Calu3 (cell line): ENCODE measurements around the gene PLXNA2. TPM values are rescaled to one million over a fixed set of nuclear protein-coding genes. Genes with fewer than 3 reads are reported as not detected.

ENCODE experiments used
- BruUV-seq: library from RNA; stranded (reverse); fragments of 400-500 nt; replicated peaks from 2 replicates; lab custom pipeline; 2021; lab: Mats Ljungman, UMichigan
- CTCF ChIA-PET: fragments of 300-600 bp; sonication (Branson Sonifier 250); formaldehyde crosslinking; loops from one replicate; lab custom pipeline; 2022; ENCODE audit warnings: antibody characterized with exemption; lab: Charles Lee
- DNase-seq: peaks from one replicate; pipeline ENCODE4 v3.0.0; 2022
- H3K27ac Mint-ChIP-seq: one replicate; pipeline ENCODE4 v1.8.0; 2022; ENCODE audit warnings: mixed read lengths; ENCODE audit not compliant: unreplicated experiment
- H3K27me3 Mint-ChIP-seq: one replicate; pipeline ENCODE4 v1.8.0; 2022; ENCODE audit warnings: mixed read lengths; ENCODE audit not compliant: unreplicated experiment
- H3K36me3 Mint-ChIP-seq: one replicate; pipeline ENCODE4 v1.8.0; 2022; ENCODE audit warnings: mild to moderate bottlenecking, moderate library complexity, mixed read lengths; ENCODE audit not compliant: insufficient read depth, unreplicated experiment
- H3K4me1 Mint-ChIP-seq: one replicate; pipeline ENCODE4 v1.8.0; 2022; ENCODE audit warnings: mild to moderate bottlenecking, low read depth, mixed read lengths; ENCODE audit not compliant: unreplicated experiment
- H3K4me3 Mint-ChIP-seq: one replicate; pipeline ENCODE4 v1.8.0; 2022; ENCODE audit warnings: mild to moderate bottlenecking, low read depth, moderate library complexity, mixed read lengths; ENCODE audit not compliant: unreplicated experiment
- H3K9me3 Mint-ChIP-seq: one replicate; pipeline ENCODE4 v1.8.0; 2022; ENCODE audit warnings: low read depth, mixed read lengths; ENCODE audit not compliant: unreplicated experiment
- intact Hi-C: fragments of 100-400 bp; cut with micrococcal nuclease; formaldehyde crosslinking; loops from one replicate; pipeline ENCODE4 v1.10.0; 2022; ENCODE audit not compliant: unreplicated experiment
- total RNA-seq: library from RNA; stranded (reverse); gene quantifications from 2 replicates; pipeline ENCODE4 v1.2.3, GENCODE V29; 2022
- TF ChIP-seq, protein P1 (sequence below): fragments of 200-600 bp; IDR thresholded peaks from one replicate; pipeline ENCODE4 v1.8.0; 2022; ENCODE audit warnings: antibody characterized with exemption; ENCODE audit not compliant: unreplicated experiment

PLXNA2 gene
- total RNA-seq, 1 experiment from 2014 or later: 16.2 TPM

DNA sequence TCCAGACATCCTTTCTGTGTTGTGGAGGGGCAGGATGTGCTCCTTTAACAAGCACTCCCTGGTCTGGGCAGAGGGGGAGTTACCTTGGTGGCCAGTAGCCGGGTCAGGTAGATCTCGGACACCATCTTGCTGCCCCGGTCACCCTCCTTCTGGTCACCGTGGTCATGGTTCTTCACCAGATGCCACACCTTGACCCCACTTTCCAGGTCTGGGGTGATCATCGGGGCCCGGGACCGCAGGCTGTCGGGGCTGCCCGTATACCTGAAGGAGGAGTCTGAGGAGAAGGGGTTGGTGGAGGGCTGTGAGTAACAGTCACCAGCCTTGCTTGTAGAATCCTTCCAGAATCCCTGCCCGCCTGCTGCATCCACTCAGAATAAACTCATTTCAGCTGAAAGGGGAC is 210.9 kb downstream of the PLXNA2 start:
- Mint-ChIP-seq H3K27me3 (no peaks in the 10 kb centered on the region), H3K4me3 (no peak overlapping the region), H3K36me3 (no peaks in the 10 kb centered on the region), H3K4me1 (no peaks in the 10 kb centered on the region), H3K27ac (no peak overlapping the region), H3K9me3 (no peaks in the 10 kb centered on the region)
- TF ChIP-seq, protein P1, sequence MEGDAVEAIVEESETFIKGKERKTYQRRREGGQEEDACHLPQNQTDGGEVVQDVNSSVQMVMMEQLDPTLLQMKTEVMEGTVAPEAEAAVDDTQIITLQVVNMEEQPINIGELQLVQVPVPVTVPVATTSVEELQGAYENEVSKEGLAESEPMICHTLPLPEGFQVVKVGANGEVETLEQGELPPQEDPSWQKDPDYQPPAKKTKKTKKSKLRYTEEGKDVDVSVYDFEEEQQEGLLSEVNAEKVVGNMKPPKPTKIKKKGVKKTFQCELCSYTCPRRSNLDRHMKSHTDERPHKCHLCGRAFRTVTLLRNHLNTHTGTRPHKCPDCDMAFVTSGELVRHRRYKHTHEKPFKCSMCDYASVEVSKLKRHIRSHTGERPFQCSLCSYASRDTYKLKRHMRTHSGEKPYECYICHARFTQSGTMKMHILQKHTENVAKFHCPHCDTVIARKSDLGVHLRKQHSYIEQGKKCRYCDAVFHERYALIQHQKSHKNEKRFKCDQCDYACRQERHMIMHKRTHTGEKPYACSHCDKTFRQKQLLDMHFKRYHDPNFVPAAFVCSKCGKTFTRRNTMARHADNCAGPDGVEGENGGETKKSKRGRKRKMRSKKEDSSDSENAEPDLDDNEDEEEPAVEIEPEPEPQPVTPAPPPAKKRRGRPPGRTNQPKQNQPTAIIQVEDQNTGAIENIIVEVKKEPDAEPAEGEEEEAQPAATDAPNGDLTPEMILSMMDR: no peak
- no TSS peak for BruUV-seq
- DNase-seq: no peak
- intact Hi-C loops: no loop called here
- CTCF ChIA-PET: no interaction called here

- H3K4me3 Mint-ChIP-seq: no peak overlapping the region
- H3K36me3 Mint-ChIP-seq: no peaks in the 10 kb centered on the region
- no peaks in the 10 kb centered on the region for H3K27me3 Mint-ChIP-seq
- H3K27ac Mint-ChIP-seq: no peak overlapping the region
- TF ChIP-seq, protein P1: no peak
- DNase-seq: no peak
- intact Hi-C loops: no loop called here
- H3K4me1 Mint-ChIP-seq: no peaks in the 10 kb centered on the region
- H3K9me3 Mint-ChIP-seq: no peaks in the 10 kb centered on the region
- CTCF ChIA-PET: interaction anchor here (0.6 to 2.0 kb wide), 3 partner anchors 10 to 94 kb away, joined by 3 to 9 read pairs (median 6); no protein-coding TSS in a partner anchor
- BruUV-seq: no TSS peak
Measured at GRCh38 chr1:208031932-208032320, 212.3 kb downstream of the PLXNA2 start.

DNA sequence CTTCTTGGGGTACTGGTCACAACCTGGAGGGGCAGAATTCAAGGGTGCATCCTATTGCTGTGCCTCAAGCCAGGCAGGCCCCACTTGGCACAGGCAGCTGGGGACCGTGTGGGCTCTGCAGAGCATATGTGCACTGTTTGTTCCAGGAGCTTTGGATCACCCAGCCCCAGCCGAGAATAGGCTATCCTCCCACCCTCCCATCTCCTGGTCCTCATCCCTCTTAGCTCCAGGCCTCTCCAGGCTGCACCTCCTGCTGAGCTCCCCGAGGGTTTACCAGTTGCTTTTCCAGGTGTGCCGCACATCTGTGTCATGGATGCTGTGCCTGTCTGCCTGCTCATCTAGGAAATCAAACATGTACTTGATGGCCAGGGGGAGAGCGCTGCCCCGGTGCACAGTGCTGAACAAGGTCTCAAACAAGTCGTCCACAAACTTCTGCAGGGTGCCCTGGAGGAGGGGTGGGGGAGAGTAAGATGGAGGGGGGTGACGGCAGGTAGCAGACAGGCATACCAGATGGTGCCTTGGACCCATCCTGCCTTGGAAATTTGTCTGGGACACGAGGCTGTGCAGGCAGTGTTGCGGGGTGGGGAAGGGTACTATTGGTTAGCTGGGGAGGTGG is 212.8 kb downstream of the PLXNA2 start:
- TF ChIP-seq, protein P1: no peak
- H3K27ac Mint-ChIP-seq: no peak overlapping the region
- no peak for DNase-seq
- H3K4me3 Mint-ChIP-seq: no peak overlapping the region
- no TSS peak for BruUV-seq
- intact Hi-C loops: no loop called here
- H3K36me3 Mint-ChIP-seq: no peaks in the 10 kb centered on the region
- no peaks in the 10 kb centered on the region for H3K4me1 Mint-ChIP-seq
- no peaks in the 10 kb centered on the region for H3K9me3 Mint-ChIP-seq
- CTCF ChIA-PET: interaction anchor here (0.6 to 2.0 kb wide), 3 partner anchors 9 to 93 kb away, joined by 3 to 9 read pairs (median 6); no protein-coding TSS in a partner anchor
- H3K27me3 Mint-ChIP-seq: no peaks in the 10 kb centered on the region

GRCh38 chr1:208030288-208031091 is 213.7 kb downstream of the PLXNA2 start:
- H3K27me3 Mint-ChIP-seq: no peaks in the 10 kb centered on the region
- CTCF ChIA-PET: interaction anchor here (2.0 kb wide), 1 partner anchor 8 kb away, joined by 9 read pairs; no protein-coding TSS in a partner anchor
- H3K9me3 Mint-ChIP-seq: no peaks in the 10 kb centered on the region
- no peak for DNase-seq
- H3K4me1 Mint-ChIP-seq: no peaks in the 10 kb centered on the region
- TF ChIP-seq, protein P1: no peak
- H3K27ac Mint-ChIP-seq: no peak overlapping the region
- no peaks in the 10 kb centered on the region for H3K36me3 Mint-ChIP-seq
- H3K4me3 Mint-ChIP-seq: no peak overlapping the region
- BruUV-seq: no TSS peak
- intact Hi-C loops: no loop called here
